Measurements from ENCODE around the gene CSE1L. TPM values are rescaled to one million over a fixed set of nuclear protein-coding genes. Genes with fewer than 3 reads are reported as not detected.
"Not testable (repeated sequence)": the region's sequence is repeated elsewhere in the genome, so short reads cannot be mapped to it uniquely, and the experiment has no call there.

Gene CSE1L
- total RNA-seq, 6 experiments from 2014 or later: 19.4 to 35.8 (median 21.6) TPM

DNA sequence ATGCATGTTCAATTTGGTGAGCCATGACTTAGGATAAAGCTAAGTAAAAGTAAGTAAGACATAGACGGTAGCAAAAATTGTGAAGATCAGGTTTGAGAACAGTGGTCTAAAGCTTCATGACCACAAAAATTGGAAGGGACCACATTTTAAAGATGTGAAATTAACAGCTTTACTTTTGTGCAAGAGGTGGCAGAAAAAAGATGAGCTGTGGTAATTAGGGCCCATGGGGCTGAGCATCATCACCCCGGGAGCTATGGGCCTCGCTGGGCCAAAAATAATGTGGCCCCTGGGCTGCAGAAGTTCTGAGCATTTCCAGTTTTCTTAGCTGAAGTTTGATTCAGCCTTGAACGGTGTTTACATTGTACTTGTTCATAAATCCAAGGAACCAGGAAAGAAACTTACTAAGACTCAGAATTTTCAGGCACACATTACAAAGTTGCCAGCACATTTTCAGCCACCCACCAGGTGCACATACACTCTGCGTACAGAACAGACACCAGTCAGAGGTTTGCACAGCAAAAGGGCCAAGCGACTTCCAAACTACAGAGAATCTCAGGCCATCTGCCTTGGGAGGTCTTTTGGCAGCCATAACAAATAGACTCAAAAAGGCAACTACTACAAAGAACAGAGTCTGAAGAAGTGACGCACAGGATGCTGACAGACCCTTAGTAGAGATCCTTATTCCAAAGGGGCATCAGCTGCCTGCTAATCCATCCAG is 57.7 kb downstream of the CSE1L start:
- H3K36me3 ChIP-seq: peaks cover 0 to 20% (median 13%) of the 10 kb centered on the region in 4 donors
- no peaks in the 10 kb centered on the region for H3K9me3 ChIP-seq
- DNase-seq (no peak), ATAC-seq (no peak)
- H3K27me3 ChIP-seq: no peaks in the 10 kb centered on the region
- no peak overlapping the region for H3K27ac ChIP-seq
- intact Hi-C loops (cut with DNase I): no loop called here
- no peak overlapping the region for H3K4me3 ChIP-seq
- H3K4me1 ChIP-seq: peaks cover 0 to 4% (median 0%) of the 10 kb centered on the region in 4 donors
- WGBS (ENCODE audit: insufficient coverage, low coverage, low lambda C conversion rate, missing lambda C conversion rate): 94% methylated on average over 7 of the region's 7 CpGs
- TF ChIP-seq, protein P1, sequence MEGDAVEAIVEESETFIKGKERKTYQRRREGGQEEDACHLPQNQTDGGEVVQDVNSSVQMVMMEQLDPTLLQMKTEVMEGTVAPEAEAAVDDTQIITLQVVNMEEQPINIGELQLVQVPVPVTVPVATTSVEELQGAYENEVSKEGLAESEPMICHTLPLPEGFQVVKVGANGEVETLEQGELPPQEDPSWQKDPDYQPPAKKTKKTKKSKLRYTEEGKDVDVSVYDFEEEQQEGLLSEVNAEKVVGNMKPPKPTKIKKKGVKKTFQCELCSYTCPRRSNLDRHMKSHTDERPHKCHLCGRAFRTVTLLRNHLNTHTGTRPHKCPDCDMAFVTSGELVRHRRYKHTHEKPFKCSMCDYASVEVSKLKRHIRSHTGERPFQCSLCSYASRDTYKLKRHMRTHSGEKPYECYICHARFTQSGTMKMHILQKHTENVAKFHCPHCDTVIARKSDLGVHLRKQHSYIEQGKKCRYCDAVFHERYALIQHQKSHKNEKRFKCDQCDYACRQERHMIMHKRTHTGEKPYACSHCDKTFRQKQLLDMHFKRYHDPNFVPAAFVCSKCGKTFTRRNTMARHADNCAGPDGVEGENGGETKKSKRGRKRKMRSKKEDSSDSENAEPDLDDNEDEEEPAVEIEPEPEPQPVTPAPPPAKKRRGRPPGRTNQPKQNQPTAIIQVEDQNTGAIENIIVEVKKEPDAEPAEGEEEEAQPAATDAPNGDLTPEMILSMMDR (IDR thresholded peaks at IDR 0.05): no peak
- TF ChIP-seq POLR2A (IDR thresholded peaks at IDR 0.05): no peak

DNA sequence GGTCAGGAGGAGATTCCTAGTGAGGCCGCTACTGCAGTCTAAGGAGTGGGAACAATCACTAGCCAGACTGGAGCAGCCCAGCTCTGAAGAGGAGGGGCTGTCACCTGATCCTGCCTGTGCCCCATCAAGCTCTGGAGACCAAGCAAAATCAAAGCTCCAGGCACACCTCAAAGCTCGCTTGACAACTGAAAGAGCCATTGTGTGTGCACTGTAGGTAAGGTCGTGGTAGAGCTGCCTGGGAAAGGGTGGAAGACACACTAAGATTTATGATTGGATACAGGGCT is 58.2 kb downstream of the CSE1L start:
- no peak for DNase-seq
- Histone ChIP-seq H3K4me1 (peaks cover 0 to 4% (median 0%) of the 10 kb centered on the region in 4 donors), H3K27me3 (no peaks in the 10 kb centered on the region), H3K36me3 (peaks cover 0 to 20% (median 12%) of the 10 kb centered on the region in 4 donors), H3K4me3 (no peak overlapping the region), H3K27ac (no peak overlapping the region), H3K9me3 (no peaks in the 10 kb centered on the region)
- ATAC-seq: peak in 1 of 4 donors; percentile 20
- TF ChIP-seq POLR2A (IDR thresholded peaks at IDR 0.05): no peak
- TF ChIP-seq, protein P1 (IDR thresholded peaks at IDR 0.05): no peak
- intact Hi-C loops (cut with DNase I): no loop called here
- WGBS (ENCODE audit: insufficient coverage, low coverage, low lambda C conversion rate, missing lambda C conversion rate): 95% methylated on average over 3 of the region's 3 CpGs

DNA sequence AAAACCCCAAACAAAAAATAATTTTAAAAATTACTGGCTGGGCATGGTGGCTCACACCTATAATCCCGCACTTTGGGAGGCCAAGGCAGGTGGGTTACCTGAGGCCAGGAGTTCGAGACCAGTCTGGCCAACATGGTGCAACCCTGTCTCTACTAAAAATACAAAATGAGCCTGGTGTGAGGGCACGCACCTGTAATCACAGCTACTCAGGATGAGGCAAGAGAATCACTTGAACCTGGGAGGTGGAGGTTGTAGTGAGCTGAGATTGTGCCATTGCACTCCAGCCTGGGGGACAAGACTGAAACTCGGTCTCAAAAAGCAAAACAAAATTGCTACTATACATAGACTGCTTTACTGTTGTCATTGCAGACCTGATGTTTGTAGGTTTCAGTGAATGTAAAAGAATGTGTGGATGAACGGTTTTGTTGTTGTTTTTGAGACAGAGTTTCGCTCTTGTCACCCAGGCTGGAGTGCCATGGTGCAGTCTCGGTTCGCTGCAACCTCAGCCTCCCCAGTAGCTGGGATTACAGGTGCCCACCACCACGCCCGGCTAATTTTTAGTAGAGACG is 59.0 kb downstream of the CSE1L start:
- H3K4me1 ChIP-seq; H3K27ac ChIP-seq; DNase-seq; H3K4me3 ChIP-seq; intact Hi-C loops (cut with DNase I); ATAC-seq; H3K27me3 ChIP-seq; H3K9me3 ChIP-seq: not testable (repeated sequence)
- 81% methylated on average over 11 of the region's 11 CpGs for WGBS (ENCODE audit: insufficient coverage, low coverage, low lambda C conversion rate, missing lambda C conversion rate)
- H3K36me3 ChIP-seq: peaks cover 0 to 26% (median 11%) of the 10 kb centered on the region in 4 donors

DNA sequence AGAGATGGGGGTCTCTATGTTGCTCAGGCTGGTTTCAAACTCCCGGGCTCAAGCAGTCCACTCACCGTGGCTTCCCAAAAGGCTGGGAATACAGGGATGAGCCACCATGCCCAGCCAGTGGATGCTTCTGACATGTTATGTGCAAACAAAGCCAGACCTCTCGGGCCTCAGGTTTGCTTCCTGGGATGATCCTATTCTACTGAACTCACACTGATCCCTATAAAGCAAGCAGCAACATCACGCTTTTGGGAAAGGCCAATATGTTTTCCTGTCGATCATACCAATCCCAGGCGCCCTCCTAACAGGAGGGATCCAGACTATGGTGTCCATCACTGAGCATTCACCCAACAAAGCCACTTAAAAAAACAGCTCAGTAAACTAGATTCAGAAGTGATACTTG is 60.2 kb downstream of the CSE1L start:
- no peak overlapping the region for H3K27ac ChIP-seq
- H3K4me1 ChIP-seq: no peaks in the 10 kb centered on the region
- H3K36me3 ChIP-seq: peaks cover 0 to 31% (median 11%) of the 10 kb centered on the region in 4 donors
- 96% methylated on average over 5 of the region's 6 CpGs for WGBS (ENCODE audit: insufficient coverage, low coverage, low lambda C conversion rate, missing lambda C conversion rate)
- no peaks in the 10 kb centered on the region for H3K27me3 ChIP-seq
- no peaks in the 10 kb centered on the region for H3K9me3 ChIP-seq
- intact Hi-C loops (cut with DNase I): no loop called here
- TF ChIP-seq, protein P1 (IDR thresholded peaks at IDR 0.05): no peak
- no peak for TF ChIP-seq POLR2A (IDR thresholded peaks at IDR 0.05)
- ATAC-seq (no peak), DNase-seq (no peak)
- H3K4me3 ChIP-seq: no peak overlapping the region
